Peyer's patch (tissue), 4 donors: ENCODE results near the gene SARNP.

ENCODE experiments used
- CTCF ChIP-seq, 6 experiments: fragments of 450-650 bp in 4 of 6; fragments of 200-600 bp in 2 of 6; sonication (generic) in 1 of 6; IDR thresholded peaks; one replicate each; pipeline ENCODE4 v1.5.1; 2017 to 2019; ENCODE audit warnings: antibody characterized with exemption in 6 of 6, mild to moderate bottlenecking in 3 of 6, moderate library complexity in 1 of 6
- POLR2A ChIP-seq, 2 donors: fragments of 450-650 bp; IDR thresholded peaks; one replicate each; pipeline ENCODE4 v1.5.1; 2017; ENCODE audit warnings: antibody characterized with exemption in 2 of 2, mild to moderate bottlenecking in 2 of 2, moderate library complexity in 2 of 2

GRCh38 chr12:55736780-55737580, 80.5 kb downstream of the SARNP start:
- TF ChIP-seq CTCF (IDR thresholded peaks at IDR 0.05) (peak; percentile 61 to 99 (median 88)), POLR2A (IDR thresholded peaks at IDR 0.05) (no peak)
